SKM-1 treated with dmso at 0.1 percent for 144 hours (cell line): Measurements from ENCODE around the gene FERMT3.

Source experiments
- DNase-seq: peaks from one replicate; lab custom pipeline; 2025; ENCODE audit not compliant: unreplicated experiment; lab: John Stamatoyannopoulos, UW

Gene FERMT3

GRCh38 chr11:64185693-64186491 lies 20.6 kb upstream of the FERMT3 start, which contains the start of gene STIP1:
Gene STIP1, plus strand, starts transcription at chr11:64186171. Its CDS starts 91 bp downstream, at chr11:64186262.
- DNase-seq = peak; percentile 100

- DNase-seq = no peak
These were observed 19.9 kb upstream of the FERMT3 start for GRCh38 chr11:64186492-64187165.

DNA sequence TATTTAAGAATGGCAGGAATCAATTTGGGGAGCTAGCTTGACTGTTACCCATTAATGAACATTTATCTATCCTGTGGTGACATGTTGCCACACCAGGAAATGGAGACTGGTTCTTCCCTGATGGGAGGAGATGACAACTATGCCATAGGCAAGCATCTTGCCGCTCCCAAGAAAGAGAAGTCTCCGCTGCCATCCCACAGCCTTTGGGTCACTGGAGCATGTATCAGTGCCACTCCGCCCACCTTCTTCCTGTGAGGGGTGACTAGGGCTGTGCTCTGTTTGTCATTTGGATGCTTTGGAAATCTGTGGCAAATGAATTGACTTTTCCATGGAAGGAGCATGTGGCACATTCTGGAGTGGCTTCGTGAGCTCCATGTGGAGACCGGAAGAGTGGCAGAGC lies 14.1 kb upstream of the FERMT3 start:
- DNase-seq = no peak

GRCh38 chr11:64196626-64197025 lies 9.9 kb upstream of the FERMT3 start:
- DNase-seq = no peak

- no peak for DNase-seq
These were observed 8.0 kb upstream of the FERMT3 start for GRCh38 chr11:64198511-64198910.

- no peak for DNase-seq
These were observed 5.0 kb upstream of the FERMT3 start for GRCh38 chr11:64201543-64201942.

GRCh38 chr11:64202992-64203391 lies 3.5 kb upstream of the FERMT3 start:
- DNase-seq = no peak

- DNase-seq = no peak
These were observed 3.0 kb upstream of the FERMT3 start for GRCh38 chr11:64203421-64204079.

DNA sequence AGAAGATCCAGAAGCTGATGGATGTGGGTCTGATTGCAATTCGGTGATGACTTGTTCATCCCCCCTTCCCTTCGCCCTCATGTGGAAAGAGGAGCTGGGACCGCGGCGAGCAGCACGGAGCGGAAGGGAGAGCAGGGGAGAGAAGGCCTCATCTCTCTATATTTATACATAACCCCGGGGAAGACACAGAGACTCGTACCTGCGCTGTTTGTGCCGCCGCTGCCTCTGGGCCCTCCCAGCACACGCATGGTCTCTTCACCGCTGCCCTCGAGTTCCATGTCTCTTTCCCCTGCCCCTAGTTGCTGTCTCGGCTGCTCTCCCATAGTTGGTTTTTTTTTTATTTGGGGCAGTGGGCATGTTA lies 2.5 kb upstream of the FERMT3 start:
- DNase-seq = no peak

GRCh38 chr11:64204464-64204989 lies 2.0 kb upstream of the FERMT3 start:
- peak; percentile 43 for DNase-seq

GRCh38 chr11:64207256-64208085 lies 950 bp downstream of the FERMT3 start:
- peak; percentile 84 for DNase-seq

GRCh38 chr11:64208086-64208795 lies 1.7 kb downstream of the FERMT3 start:
- DNase-seq = no peak

- DNase-seq = no peak
These were observed 2.5 kb downstream of the FERMT3 start for GRCh38 chr11:64208796-64209562.

- no peak for DNase-seq
These were observed 3.0 kb downstream of the FERMT3 start for GRCh38 chr11:64209563-64209843.

DNA sequence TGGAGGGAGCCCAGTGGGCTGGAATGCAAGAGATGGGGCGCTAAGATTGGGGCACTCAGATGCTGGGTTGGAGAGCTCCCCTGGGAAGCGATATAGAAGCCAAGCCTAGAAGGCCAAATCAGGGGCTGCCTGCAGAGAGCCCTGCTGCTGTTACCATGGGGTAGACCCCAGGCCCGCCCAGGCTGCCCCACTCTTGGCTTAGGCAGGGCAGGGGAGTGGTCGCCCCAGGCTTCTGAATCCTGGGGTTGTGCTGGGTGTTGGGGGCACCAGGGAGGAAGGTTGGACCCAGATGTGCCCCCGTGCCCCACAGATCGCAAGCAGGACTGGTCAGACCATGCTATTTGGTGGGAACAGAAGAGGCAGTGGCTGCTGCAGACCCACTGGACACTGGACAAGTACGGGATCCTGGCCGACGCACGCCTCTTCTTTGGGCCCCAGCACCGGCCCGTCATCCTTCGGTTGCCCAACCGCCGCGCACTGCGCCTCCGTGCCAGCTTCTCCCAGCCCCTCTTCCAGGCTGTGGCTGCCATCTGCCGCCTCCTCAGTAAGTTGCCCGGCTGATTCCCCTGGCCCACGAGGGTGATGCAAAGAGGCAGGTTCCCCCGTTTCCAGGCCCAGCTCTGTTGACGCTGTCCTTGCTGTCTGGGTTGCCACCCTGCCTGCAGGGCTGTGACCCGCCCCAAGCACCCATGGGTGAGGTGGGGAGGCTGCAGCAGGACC lies 3.9 kb downstream of the FERMT3 start:
- no peak for DNase-seq

DNA sequence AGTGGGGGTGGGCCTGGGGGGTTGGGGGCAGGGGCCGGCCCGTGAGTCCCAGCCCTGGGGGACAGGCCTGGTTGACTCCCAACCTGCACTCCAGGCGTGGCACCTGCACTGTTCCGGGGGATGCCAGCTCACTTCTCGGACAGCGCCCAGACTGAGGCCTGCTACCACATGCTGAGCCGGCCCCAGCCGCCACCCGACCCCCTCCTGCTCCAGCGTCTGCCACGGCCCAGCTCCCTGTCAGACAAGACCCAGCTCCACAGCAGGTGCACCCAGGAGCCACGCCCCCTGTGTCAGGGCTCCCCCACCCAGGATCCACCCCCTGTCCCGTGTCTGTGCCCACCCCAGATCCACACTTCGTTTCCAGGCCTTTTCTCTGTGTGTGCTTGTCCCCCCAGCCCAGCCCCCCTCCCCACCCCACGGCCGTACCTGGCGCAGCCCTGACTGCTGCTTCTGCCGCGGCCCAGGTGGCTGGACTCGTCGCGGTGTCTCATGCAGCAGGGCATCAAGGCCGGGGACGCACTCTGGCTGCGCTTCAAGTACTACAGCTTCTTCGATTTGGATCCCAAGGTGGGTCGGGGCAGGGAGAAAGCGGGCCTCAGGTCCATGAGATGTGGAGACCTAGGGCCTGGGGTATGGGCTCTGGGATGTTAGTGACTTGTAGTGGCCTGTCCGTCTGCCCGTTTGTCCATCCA lies 4.8 kb downstream of the FERMT3 start:
- no peak for DNase-seq

DNA sequence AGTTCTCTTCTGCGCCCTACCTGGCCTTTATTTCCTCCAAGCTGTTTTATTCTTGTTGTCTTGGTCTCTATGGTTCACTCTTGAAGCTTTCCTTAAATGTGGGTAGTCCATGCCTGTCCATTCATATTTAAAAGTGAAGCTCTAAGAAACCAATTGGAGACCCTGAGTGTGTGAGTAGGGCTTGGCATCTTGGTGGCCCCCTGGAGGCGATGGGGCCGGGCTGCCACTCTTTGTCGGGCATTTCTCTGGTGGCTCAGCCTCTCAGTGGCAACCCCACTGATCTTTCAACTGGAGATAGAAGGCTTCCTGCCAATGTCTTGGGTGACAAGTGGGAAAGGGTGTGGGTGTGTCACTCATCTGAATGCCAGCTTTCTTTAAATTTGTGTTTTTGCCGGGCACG lies 10.4 kb downstream of the FERMT3 start:
- DNase-seq = no peak

GRCh38 chr11:64218628-64219353 lies 12.3 kb downstream of the FERMT3 start:
- DNase-seq = no peak
